WTC11 (cell line): ENCODE results near the gene CNPY1. TPM values are rescaled to one million over a fixed set of nuclear protein-coding genes. Genes with fewer than 3 reads are reported as not detected.
A peak's percentile ranks its signal among the peaks of the same experiment; 100 is the strongest.

Experiments
- ATAC-seq: fragments of 200-7000 bp; cut with Tn5 transposase; 2 replicates; pipeline ENCODE4 v1.10.0; 2021; ENCODE audit warnings: mild to moderate bottlenecking, moderate library complexity
- CTCF ChIA-PET: fragments of 300-600 bp; sonication (Branson Sonifier 250); formaldehyde crosslinking; loops from one replicate; lab custom pipeline; 2021; ENCODE audit warnings: antibody characterized with exemption; lab: Charles Lee
- POLR2A ChIA-PET: fragments of 350-600 bp; sonication (Branson Sonifier 250); formaldehyde crosslinking; loops from one replicate; lab custom pipeline; 2021; ENCODE audit warnings: antibody characterized with exemption; lab: Charles Lee
- DNase-seq: peaks from one replicate; pipeline ENCODE4 v3.0.0; 2021; ENCODE audit warnings: low spot score
- H3K27ac Mint-ChIP-seq: 2 replicates; pipeline ENCODE4 v1.8.0; 2021; ENCODE audit warnings: mixed read lengths
- H3K27me3 Mint-ChIP-seq: 2 replicates; pipeline ENCODE4 v1.8.0; 2021; ENCODE audit warnings: low read depth, mild to moderate bottlenecking, moderate library complexity, mixed read lengths
- H3K36me3 Mint-ChIP-seq: 2 replicates; pipeline ENCODE4 v1.8.0; 2021; ENCODE audit warnings: mixed read lengths
- H3K4me1 Mint-ChIP-seq: 2 replicates; pipeline ENCODE4 v1.8.0; 2022; ENCODE audit warnings: mixed read lengths
- H3K4me3 Mint-ChIP-seq: 2 replicates; pipeline ENCODE4 v1.8.0; 2021; ENCODE audit warnings: mild to moderate bottlenecking, moderate library complexity, mixed read lengths
- H3K9me3 Mint-ChIP-seq: 2 replicates; pipeline ENCODE4 v1.8.0; 2021; ENCODE audit warnings: mixed read lengths
- ATF1 ChIP-seq: sonication (generic); formaldehyde crosslinking; IDR thresholded peaks from 2 replicates; pipeline ENCODE4 v1.8.1; 2023; ENCODE audit warnings: mild to moderate bottlenecking, moderate library complexity, missing genetic modification reagents
- EMX1 ChIP-seq: fragments of 250-450 bp; sonication (Bioruptor Pico); IDR thresholded peaks from 2 replicates; pipeline ENCODE4 v1.8.0; 2021; ENCODE audit warnings: mild to moderate bottlenecking
- ERG ChIP-seq: fragments of 250-450 bp; sonication (Bioruptor Pico); IDR thresholded peaks from 2 replicates; pipeline ENCODE4 v1.8.0; 2021; ENCODE audit warnings: mild to moderate bottlenecking
- GABPB1 ChIP-seq: sonication (generic); formaldehyde crosslinking; IDR thresholded peaks from 2 replicates; pipeline ENCODE4 v1.8.1; 2023; ENCODE audit warnings: mild to moderate bottlenecking, missing genetic modification reagents
- GRHL2 ChIP-seq: fragments of 250-450 bp; sonication (Bioruptor Pico); IDR thresholded peaks from 2 replicates; pipeline ENCODE4 v1.8.0; 2022; ENCODE audit warnings: mild to moderate bottlenecking, moderate library complexity; ENCODE audit not compliant: insufficient replicate concordance, severe bottlenecking
- HMGXB4 ChIP-seq: sonication (generic); formaldehyde crosslinking; IDR thresholded peaks from 2 replicates; pipeline ENCODE4 v1.8.1; 2023; ENCODE audit warnings: mild to moderate bottlenecking, moderate library complexity, missing genetic modification reagents
- OVOL2 ChIP-seq: fragments of 250-450 bp; sonication (Bioruptor Pico); IDR thresholded peaks from 2 replicates; pipeline ENCODE4 v1.9.0; 2021; ENCODE audit warnings: mild to moderate bottlenecking, borderline replicate concordance
- PRDM15 ChIP-seq: sonication (generic); formaldehyde crosslinking; IDR thresholded peaks from 2 replicates; pipeline ENCODE4 v1.8.0; 2022; ENCODE audit warnings: missing genetic modification reagents
- PRRX2 ChIP-seq: fragments of 250-450 bp; sonication (Bioruptor Pico); IDR thresholded peaks from 2 replicates; pipeline ENCODE4 v1.8.0; 2021; ENCODE audit warnings: mild to moderate bottlenecking
- RORB ChIP-seq: fragments of 250-450 bp; sonication (Bioruptor Pico); IDR thresholded peaks from 2 replicates; pipeline ENCODE4 v1.9.0; 2021; ENCODE audit warnings: mild to moderate bottlenecking
- TEAD1 ChIP-seq: sonication (generic); formaldehyde crosslinking; IDR thresholded peaks from 2 replicates; pipeline ENCODE4 v1.8.0; 2022; ENCODE audit warnings: mild to moderate bottlenecking, missing genetic modification reagents
- ZNF121 ChIP-seq: sonication (generic); formaldehyde crosslinking; IDR thresholded peaks from 2 replicates; pipeline ENCODE4 v1.8.0; 2023; ENCODE audit warnings: missing genetic modification reagents
- ZNF219 ChIP-seq: sonication (generic); formaldehyde crosslinking; IDR thresholded peaks from 2 replicates; pipeline ENCODE4 v1.8.0; 2023; ENCODE audit warnings: missing genetic modification reagents, mild to moderate bottlenecking, borderline replicate concordance
- ZNF232 ChIP-seq: sonication (generic); formaldehyde crosslinking; IDR thresholded peaks from 2 replicates; pipeline ENCODE4 v1.8.0; 2022; ENCODE audit warnings: mild to moderate bottlenecking, missing genetic modification reagents
- total RNA-seq: library from RNA; stranded (reverse); gene quantifications from 3 replicates; pipeline ENCODE4 v1.2.3, GENCODE V29; 2021
- TF ChIP-seq, protein P1 (sequence below): fragments of 250-450 bp; sonication (Bioruptor Pico); IDR thresholded peaks from 2 replicates; pipeline ENCODE4 v1.9.0; 2021; ENCODE audit warnings: mild to moderate bottlenecking
- TF ChIP-seq, protein P2 (sequence below): fragments of 250-450 bp; sonication (Bioruptor Pico); IDR thresholded peaks from 2 replicates; pipeline ENCODE4 v1.9.0; 2021; ENCODE audit warnings: mild to moderate bottlenecking, borderline replicate concordance
- TF ChIP-seq, protein P3 (sequence below): sonication (generic); formaldehyde crosslinking; conservative IDR thresholded peaks from 2 replicates; pipeline ENCODE4 v1.8.1; 2023; ENCODE audit warnings: mild to moderate bottlenecking, low read depth, missing genetic modification reagents, moderate library complexity
- TF ChIP-seq, protein P4 (sequence below): fragments of 200-600 bp; IDR thresholded peaks from 2 replicates; pipeline ENCODE4 v1.8.0; 2022; ENCODE audit warnings: antibody characterized with exemption
- TF ChIP-seq, protein P5 (sequence below): fragments of 250-450 bp; sonication (Bioruptor Pico); IDR thresholded peaks from 2 replicates; pipeline ENCODE4 v1.9.0; 2021; ENCODE audit warnings: moderate library complexity, mild to moderate bottlenecking, inconsistent platforms, borderline replicate concordance

Gene CNPY1
- total RNA-seq, 1 experiment from 2014 or later: 0.09 TPM

DNA sequence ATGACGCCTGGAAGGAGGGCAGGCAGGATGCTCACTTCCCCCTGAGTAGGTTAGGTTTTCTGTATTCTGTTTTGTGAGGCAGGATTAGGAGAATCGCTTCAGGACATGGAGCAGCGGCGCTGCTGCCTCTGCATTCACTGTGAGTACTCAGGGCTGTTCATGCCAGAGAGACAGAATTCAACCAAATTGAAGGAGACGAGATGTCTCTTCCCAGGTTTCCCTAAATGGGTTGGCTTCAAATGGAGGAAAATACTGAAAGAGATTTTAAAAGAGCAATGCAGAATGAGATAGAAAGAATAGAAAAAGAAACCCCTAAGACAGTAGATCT, 21.9 kb upstream of the CNPY1 start:
- POLR2A ChIA-PET: no interaction called here
- CTCF ChIA-PET: interaction anchor here (0.5 to 1.1 kb wide), 2 partner anchors 30 to 227 kb away, joined by 3 to 7 read pairs; no protein-coding TSS in a partner anchor
- DNase-seq: no peak
- Mint-ChIP-seq H3K27ac (peak overlapping the region; percentile 9; the same call in 1 of the 2 replicates), H3K9me3 (no peaks in the 10 kb centered on the region), H3K27me3 (no peaks in the 10 kb centered on the region; the same call in 1 of the 2 replicates), H3K4me1 (peaks cover 15% of the 10 kb centered on the region), H3K36me3 (no peaks in the 10 kb centered on the region), H3K4me3 (no peak overlapping the region)
- no peak for ATAC-seq
- TF ChIP-seq ZNF219 (CRISPR knock-in tag) (no peak), ATF1 (CRISPR knock-in tag) (no peak), PRRX2 (no peak), OVOL2 (CRISPR knock-in tag) (no peak), TEAD1 (CRISPR knock-in tag) (no peak), GABPB1 (CRISPR knock-in tag) (no peak), EMX1 (no peak), ZNF121 (CRISPR knock-in tag) (no peak), PRDM15 (no peak), ZNF232 (no peak), HMGXB4 (CRISPR knock-in tag) (no peak), GRHL2 (CRISPR knock-in tag) (no peak), RORB (CRISPR knock-in tag) (no peak), ERG (CRISPR knock-in tag) (no peak)
- TF ChIP-seq, protein P1, sequence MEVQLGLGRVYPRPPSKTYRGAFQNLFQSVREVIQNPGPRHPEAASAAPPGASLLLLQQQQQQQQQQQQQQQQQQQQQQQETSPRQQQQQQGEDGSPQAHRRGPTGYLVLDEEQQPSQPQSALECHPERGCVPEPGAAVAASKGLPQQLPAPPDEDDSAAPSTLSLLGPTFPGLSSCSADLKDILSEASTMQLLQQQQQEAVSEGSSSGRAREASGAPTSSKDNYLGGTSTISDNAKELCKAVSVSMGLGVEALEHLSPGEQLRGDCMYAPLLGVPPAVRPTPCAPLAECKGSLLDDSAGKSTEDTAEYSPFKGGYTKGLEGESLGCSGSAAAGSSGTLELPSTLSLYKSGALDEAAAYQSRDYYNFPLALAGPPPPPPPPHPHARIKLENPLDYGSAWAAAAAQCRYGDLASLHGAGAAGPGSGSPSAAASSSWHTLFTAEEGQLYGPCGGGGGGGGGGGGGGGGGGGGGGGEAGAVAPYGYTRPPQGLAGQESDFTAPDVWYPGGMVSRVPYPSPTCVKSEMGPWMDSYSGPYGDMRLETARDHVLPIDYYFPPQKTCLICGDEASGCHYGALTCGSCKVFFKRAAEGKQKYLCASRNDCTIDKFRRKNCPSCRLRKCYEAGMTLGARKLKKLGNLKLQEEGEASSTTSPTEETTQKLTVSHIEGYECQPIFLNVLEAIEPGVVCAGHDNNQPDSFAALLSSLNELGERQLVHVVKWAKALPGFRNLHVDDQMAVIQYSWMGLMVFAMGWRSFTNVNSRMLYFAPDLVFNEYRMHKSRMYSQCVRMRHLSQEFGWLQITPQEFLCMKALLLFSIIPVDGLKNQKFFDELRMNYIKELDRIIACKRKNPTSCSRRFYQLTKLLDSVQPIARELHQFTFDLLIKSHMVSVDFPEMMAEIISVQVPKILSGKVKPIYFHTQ (CRISPR knock-in tag): no peak
- TF ChIP-seq, protein P2, sequence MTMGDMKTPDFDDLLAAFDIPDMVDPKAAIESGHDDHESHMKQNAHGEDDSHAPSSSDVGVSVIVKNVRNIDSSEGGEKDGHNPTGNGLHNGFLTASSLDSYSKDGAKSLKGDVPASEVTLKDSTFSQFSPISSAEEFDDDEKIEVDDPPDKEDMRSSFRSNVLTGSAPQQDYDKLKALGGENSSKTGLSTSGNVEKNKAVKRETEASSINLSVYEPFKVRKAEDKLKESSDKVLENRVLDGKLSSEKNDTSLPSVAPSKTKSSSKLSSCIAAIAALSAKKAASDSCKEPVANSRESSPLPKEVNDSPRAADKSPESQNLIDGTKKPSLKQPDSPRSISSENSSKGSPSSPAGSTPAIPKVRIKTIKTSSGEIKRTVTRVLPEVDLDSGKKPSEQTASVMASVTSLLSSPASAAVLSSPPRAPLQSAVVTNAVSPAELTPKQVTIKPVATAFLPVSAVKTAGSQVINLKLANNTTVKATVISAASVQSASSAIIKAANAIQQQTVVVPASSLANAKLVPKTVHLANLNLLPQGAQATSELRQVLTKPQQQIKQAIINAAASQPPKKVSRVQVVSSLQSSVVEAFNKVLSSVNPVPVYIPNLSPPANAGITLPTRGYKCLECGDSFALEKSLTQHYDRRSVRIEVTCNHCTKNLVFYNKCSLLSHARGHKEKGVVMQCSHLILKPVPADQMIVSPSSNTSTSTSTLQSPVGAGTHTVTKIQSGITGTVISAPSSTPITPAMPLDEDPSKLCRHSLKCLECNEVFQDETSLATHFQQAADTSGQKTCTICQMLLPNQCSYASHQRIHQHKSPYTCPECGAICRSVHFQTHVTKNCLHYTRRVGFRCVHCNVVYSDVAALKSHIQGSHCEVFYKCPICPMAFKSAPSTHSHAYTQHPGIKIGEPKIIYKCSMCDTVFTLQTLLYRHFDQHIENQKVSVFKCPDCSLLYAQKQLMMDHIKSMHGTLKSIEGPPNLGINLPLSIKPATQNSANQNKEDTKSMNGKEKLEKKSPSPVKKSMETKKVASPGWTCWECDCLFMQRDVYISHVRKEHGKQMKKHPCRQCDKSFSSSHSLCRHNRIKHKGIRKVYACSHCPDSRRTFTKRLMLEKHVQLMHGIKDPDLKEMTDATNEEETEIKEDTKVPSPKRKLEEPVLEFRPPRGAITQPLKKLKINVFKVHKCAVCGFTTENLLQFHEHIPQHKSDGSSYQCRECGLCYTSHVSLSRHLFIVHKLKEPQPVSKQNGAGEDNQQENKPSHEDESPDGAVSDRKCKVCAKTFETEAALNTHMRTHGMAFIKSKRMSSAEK (CRISPR knock-in tag): no peak
- TF ChIP-seq, protein P3, sequence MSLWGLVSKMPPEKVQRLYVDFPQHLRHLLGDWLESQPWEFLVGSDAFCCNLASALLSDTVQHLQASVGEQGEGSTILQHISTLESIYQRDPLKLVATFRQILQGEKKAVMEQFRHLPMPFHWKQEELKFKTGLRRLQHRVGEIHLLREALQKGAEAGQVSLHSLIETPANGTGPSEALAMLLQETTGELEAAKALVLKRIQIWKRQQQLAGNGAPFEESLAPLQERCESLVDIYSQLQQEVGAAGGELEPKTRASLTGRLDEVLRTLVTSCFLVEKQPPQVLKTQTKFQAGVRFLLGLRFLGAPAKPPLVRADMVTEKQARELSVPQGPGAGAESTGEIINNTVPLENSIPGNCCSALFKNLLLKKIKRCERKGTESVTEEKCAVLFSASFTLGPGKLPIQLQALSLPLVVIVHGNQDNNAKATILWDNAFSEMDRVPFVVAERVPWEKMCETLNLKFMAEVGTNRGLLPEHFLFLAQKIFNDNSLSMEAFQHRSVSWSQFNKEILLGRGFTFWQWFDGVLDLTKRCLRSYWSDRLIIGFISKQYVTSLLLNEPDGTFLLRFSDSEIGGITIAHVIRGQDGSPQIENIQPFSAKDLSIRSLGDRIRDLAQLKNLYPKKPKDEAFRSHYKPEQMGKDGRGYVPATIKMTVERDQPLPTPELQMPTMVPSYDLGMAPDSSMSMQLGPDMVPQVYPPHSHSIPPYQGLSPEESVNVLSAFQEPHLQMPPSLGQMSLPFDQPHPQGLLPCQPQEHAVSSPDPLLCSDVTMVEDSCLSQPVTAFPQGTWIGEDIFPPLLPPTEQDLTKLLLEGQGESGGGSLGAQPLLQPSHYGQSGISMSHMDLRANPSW: no peak
- TF ChIP-seq, protein P4, sequence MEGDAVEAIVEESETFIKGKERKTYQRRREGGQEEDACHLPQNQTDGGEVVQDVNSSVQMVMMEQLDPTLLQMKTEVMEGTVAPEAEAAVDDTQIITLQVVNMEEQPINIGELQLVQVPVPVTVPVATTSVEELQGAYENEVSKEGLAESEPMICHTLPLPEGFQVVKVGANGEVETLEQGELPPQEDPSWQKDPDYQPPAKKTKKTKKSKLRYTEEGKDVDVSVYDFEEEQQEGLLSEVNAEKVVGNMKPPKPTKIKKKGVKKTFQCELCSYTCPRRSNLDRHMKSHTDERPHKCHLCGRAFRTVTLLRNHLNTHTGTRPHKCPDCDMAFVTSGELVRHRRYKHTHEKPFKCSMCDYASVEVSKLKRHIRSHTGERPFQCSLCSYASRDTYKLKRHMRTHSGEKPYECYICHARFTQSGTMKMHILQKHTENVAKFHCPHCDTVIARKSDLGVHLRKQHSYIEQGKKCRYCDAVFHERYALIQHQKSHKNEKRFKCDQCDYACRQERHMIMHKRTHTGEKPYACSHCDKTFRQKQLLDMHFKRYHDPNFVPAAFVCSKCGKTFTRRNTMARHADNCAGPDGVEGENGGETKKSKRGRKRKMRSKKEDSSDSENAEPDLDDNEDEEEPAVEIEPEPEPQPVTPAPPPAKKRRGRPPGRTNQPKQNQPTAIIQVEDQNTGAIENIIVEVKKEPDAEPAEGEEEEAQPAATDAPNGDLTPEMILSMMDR: no peak
- TF ChIP-seq, protein P5, sequence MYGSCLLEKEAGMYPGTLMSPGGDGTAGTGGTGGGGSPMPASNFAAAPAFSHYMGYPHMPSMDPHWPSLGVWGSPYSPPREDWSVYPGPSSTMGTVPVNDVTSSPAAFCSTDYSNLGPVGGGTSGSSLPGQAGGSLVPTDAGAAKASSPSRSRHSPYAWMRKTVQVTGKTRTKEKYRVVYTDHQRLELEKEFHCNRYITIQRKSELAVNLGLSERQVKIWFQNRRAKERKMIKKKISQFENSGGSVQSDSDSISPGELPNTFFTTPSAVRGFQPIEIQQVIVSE (CRISPR knock-in tag): no peak
